GM21723 (cell line): ENCODE measurements around the gene SORBS2.
"Not testable (repeated sequence)": the region's sequence is repeated elsewhere in the genome, so short reads cannot be mapped to it uniquely, and the experiment has no call there.

Experiments
- ATAC-seq: cut with Tn5 transposase; IDR thresholded peaks from one replicate; pipeline ENCODE4 v1.9.1; 2021; ENCODE audit warnings: mild to moderate bottlenecking, moderate library complexity; ENCODE audit not compliant: unreplicated experiment

SORBS2 gene

GRCh38 chr4:185811509-185812364 is at the start of gene SORBS2:
SORBS2 (minus strand) TSS chr4:185812194; CDS start chr4:185690571, 121,623 bp downstream.
- ATAC-seq: peak; percentile 94

GRCh38 chr4:185859111-185859510 is 47.1 kb upstream of the SORBS2 start:
- ATAC-seq: no peak

GRCh38 chr4:185857561-185857960 is 45.6 kb upstream of the SORBS2 start:
- not testable (repeated sequence) for ATAC-seq

GRCh38 chr4:185853841-185854240 is 41.8 kb upstream of the SORBS2 start:
- ATAC-seq: no peak

GRCh38 chr4:185852961-185853360 is 41.0 kb upstream of the SORBS2 start:
- no peak for ATAC-seq

- no peak for ATAC-seq
Measured at GRCh38 chr4:185849664-185850550, 37.9 kb upstream of the SORBS2 start.

GRCh38 chr4:185847352-185848097 is 35.5 kb upstream of the SORBS2 start:
- ATAC-seq: no peak

- no peak for ATAC-seq
Measured at GRCh38 chr4:185846505-185847150, 34.6 kb upstream of the SORBS2 start.

GRCh38 chr4:185845966-185846365 is 34.0 kb upstream of the SORBS2 start:
- ATAC-seq: no peak

GRCh38 chr4:185841451-185841850 is 29.5 kb upstream of the SORBS2 start:
- no peak for ATAC-seq

GRCh38 chr4:185840953-185841352 is 29.0 kb upstream of the SORBS2 start:
- no peak for ATAC-seq

- no peak for ATAC-seq
Measured at GRCh38 chr4:185840201-185840600, 28.2 kb upstream of the SORBS2 start.

GRCh38 chr4:185839770-185840169 is 27.8 kb upstream of the SORBS2 start:
- no peak for ATAC-seq

- ATAC-seq: no peak
Measured at GRCh38 chr4:185839194-185839712, 27.3 kb upstream of the SORBS2 start.

- ATAC-seq: no peak
Measured at GRCh38 chr4:185838514-185839193, 26.7 kb upstream of the SORBS2 start.

GRCh38 chr4:185838104-185838452 is 26.1 kb upstream of the SORBS2 start:
- ATAC-seq: no peak

GRCh38 chr4:185837415-185838103 is 25.6 kb upstream of the SORBS2 start:
- no peak for ATAC-seq

GRCh38 chr4:185836241-185837084 is 24.5 kb upstream of the SORBS2 start:
- no peak for ATAC-seq
